DMS 273 treated with DMSO at 0.1 percent for 48 hours (cell line): Measurements from ENCODE around the gene SCN2A.
"Not testable (repeated sequence)": the region's sequence is repeated elsewhere in the genome, so short reads cannot be mapped to it uniquely, and the experiment has no call there.

Source experiments
- DNase-seq: peaks from one replicate; lab custom pipeline; 2025; lab: John Stamatoyannopoulos, UW

Gene SCN2A

DNA sequence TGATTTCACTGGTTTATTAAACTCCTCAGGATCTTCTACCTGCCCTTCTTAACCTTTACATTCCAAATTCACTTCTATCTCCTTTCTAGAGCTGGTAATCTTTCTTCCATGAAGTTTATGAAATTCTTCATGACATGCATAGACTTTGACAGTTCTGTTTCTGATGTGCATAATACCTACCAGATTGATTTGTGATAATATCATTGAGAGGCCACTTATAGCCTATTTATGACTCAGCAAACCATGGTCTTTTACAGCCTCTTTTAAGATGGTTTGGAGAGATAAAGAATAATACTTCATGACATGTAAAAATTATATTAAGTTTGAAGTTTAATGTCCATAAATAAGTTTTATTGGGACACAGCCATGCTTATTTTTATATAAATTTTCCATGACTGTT lies 14.0 kb downstream of the SCN2A start:
- DNase-seq, result no peak

DNA sequence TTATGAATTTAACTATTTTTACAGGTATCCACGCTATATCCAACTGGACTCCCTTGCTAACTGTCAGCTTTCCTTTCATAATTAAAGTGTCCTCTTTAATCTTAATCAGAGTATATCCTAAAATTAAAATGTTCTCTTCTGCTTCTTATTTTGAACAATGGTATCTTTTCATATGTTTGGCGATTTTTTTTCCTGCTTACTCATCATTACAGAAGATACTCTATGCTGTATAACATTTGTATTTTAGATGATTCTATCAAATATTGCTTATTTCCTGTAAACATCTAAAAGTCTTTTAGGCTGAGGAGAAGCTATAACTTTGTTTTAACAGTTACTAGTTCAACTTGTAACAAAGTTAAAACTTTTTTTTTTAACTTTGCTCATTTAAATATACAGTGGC lies 17.4 kb downstream of the SCN2A start:
- no peak for DNase-seq

DNA sequence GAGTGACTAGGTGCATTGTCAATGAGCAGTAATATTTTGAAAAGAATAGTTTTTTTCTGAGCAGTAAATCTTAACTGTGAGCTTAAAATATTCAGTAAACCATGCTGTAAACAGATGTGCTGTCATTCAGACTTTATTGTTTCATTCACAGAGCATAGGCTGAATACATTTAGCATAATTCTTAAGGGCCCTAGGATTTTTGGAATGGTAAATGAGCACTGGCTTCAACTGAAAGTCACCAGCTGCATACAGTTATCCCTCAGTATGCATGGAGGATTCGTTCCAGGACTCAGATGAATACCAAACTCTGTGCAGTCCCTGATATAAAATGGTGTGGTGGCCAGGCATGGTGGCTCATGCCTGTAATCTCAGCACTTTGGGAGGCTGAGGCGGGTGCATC lies 21.1 kb downstream of the SCN2A start:
- not testable (repeated sequence) for DNase-seq

DNA sequence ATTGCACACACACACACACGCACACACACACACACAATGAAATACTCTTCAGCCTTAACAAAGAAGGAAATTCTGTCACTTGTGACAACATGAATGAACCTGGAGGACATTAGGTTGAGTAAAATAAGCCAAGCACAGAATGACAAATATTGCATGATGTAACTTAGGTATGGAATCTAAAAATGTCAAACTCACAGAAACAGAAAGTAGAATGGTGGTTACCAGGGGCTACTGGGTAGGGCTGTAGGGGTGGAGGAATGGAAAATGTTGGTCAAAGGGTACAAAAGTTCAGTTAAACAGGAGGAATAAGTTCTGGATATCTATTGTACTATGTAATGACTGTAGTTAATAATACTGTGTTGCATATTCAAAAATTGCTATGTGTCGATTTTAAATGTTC lies 29.5 kb downstream of the SCN2A start:
- DNase-seq, result no peak

DNA sequence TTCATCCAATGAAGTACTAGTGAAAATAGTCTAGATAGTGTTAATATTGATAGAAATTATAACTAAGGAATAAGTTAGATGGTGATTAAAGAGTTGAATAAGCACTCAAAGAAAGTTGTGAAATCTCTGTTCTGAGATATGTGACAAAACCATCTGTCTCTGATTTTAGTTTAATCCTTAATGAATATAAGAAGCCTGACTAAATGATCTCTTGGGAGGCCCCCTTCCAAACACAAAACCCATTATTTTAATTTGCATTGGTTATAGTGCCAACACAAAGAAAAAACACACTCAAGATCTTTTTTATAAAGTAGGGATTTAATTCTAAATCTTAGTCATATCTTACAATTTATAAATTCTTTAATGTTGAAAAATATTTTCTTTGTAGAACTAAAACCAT lies 34.0 kb downstream of the SCN2A start:
- DNase-seq, result peak; percentile 13

DNA sequence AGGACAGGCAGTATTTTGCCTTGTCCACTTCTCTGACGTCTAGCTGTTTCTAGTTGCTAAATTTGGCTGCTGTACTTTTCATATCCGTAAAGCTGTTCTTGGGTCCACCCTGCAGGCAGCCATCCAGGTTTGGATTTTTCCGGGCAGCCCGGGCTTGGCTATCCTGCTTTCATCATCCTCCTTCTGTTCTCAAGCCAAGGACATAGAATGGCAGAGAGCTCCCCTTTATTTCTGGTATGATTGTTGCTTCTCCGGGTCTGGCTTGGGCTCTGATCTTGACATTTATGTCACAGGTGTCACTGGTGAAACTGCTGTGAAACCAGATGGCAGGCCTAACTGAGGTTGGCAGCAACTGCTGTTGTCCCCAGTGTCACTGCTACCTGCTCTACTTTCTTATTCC lies 35.5 kb downstream of the SCN2A start:
- DNase-seq, result peak; percentile 37

DNA sequence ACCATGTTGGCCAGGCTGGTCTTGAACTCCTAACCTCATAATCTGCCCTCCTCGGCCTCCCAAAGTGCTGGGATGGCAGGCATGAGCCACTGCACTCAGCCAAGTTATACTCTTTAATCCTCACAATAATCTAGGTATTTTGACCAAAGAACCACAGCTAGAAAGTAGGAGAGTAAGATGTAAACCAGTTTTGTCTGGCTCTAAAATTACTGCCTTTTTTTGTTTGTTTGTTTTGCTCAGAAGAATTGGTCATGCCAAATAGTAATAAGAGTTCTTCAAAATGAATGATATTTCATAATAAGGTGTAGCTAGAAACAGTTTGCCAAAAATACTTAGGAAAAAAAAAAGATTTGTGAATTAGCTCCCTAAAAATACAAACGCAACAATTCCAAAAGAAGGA lies 36.7 kb downstream of the SCN2A start:
- no peak for DNase-seq

DNA sequence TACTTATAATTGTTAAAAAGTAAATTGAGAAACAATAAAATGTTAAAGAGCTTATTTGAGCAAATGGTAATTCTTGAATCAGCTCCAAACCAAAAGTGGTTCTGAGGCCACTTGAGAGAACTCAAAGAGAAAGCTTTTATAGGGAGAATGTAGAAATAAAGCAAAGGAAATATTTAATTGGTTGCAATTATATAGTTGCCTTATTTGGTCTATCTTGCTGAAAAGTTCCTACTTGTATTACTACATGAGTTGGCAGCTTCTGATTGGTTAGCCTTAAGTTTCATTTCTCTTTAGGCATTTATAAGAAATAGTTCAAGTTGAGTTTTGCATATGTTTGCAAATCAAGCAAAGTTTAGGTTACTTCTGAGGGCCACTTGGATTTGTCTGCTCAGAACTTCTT lies 38.1 kb downstream of the SCN2A start:
- DNase-seq, result no peak

DNA sequence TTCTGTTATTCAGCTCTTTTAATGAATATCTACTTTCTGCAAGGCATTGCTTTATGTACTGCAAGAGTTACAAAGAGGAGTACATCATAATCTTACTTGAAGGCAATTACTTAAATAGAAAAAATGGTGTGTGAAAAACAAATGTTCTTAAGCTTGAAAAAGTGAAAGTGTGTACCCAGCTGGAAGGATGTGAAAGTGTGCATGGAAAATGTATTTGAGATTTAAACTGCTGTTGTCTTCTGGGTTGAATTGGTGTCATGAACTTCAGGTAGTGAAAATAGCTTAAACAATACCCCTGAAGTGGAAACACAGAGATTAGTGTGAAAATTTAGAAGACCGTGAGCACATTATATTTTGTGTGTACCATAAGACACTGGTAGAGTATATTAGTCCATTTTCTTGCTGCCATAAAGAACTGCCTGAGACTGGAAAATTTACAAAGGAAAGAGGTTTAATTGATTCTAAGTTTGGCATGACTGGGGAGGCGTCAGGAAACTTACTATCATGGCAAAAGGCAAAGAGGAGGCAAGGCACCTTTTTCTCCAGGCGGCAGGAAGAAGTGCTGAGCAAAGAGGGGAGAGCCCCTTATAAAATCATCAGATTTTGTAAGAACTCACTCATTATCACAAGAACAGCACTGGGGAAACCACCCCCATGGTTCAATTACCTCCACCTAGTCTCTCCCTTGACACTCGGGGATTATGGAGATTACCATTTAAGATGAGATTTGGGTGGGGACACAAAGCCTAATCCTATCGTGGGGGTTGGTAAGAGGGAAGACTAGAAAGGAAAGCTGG lies 38.8 kb downstream of the SCN2A start:
- DNase-seq, result no peak

DNA sequence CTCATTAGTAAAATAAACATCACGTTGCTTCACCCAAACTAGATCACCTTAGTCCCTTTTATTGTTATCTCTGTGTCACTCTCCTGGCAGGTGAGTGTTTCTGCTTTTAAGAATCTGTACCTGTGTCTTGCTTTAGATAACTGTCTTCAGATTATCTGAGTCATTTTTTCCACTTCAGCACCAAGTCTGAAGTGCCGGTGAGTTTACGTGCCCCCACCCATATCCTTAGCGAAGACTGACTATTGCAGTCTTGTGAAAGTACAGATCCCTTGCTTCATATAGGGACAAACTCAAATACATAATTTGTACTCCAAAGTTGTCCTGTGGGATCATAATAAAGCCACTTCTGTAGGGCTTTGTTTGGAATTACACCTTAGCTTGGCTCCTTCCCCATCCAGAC lies 41.1 kb downstream of the SCN2A start:
- DNase-seq, result no peak

DNA sequence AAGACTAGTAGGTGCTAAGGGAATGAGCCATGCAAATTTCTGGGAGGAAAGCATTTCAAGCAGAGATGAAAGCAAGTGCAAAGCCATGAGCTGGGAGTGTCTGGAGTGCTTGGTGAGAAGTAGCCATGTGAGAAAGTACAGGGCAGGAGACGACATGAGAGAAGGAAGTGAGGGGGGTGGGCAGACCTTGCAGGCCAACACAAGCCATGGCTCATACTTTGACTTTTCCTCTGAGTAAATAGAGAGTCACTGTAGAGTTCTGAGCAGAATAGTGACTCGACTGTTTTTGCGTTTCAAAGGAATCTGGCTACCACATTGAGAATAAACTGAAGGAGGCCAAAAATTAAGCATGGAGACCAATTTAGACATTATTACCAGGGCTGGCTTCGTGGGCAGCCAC lies 42.2 kb downstream of the SCN2A start:
- no peak for DNase-seq

DNA sequence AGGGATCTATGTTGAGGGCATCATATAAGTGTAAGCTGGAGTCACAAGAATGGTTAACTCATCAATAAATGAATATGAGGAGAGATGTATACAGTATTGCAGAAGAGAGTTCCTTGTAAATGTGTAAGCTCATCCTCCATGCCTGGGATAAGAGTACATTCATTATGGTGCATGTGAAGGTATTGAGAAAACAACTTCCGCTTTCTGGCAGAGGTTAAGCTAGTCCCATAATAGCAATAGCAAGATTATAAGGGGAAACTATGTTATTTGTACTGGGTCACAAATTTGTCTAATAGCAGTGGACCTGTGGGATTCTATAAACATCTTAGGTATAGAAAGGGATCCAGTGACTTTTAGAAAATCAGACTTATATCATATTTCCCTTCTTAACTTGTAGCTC lies 44.1 kb downstream of the SCN2A start:
- no peak for DNase-seq

DNA sequence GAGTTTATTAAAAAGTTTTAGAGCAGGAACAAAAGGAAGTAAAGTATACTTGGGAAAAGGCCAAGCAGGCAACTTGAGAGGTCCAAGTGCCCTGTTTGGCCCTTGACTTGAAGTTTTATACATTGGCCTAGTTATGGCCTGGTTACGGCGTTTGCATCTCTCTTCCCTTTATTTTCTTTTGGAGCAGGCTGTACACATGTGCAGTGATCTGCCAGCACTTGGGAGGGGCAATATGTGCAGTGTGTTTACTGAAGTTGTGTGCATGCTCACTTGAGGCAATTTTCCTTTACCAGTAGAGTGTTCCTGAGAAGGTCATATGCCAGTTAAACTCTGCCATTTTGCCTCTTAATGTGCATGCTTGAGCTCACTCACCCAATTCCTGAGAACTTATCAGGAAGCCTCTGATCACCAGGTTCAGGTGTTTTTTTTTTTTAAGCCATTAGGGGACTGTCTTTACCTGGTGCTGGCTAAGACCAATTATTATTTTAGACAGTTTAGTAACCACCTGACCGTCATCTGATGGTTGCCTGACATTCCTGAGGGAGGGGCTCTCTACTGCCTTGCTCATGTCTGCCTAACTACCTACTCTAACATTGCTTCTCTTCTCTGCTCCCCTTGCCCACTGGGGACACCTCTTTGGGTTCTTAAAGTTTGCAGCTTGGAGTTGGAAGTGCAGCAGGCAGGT lies 48.0 kb downstream of the SCN2A start:
- DNase-seq, result no peak

DNA sequence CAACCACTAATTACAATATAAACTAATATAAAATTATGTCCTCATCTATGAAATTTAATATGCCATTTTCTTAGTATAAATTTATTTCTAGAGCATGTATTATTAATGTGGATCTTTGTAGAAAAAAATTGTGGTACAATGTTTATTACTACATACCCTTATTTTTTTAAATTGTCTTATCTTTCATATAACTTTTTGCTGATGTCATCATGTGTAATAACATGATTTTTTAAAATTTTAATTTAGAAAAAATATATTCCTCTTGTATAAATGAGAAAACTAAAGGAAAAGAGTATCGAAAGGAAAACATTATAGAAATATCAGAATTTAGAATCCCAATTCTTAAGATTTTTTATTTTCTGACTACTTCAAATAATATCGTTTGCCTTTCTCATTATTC lies 49.9 kb downstream of the SCN2A start:
- no peak for DNase-seq

DNA sequence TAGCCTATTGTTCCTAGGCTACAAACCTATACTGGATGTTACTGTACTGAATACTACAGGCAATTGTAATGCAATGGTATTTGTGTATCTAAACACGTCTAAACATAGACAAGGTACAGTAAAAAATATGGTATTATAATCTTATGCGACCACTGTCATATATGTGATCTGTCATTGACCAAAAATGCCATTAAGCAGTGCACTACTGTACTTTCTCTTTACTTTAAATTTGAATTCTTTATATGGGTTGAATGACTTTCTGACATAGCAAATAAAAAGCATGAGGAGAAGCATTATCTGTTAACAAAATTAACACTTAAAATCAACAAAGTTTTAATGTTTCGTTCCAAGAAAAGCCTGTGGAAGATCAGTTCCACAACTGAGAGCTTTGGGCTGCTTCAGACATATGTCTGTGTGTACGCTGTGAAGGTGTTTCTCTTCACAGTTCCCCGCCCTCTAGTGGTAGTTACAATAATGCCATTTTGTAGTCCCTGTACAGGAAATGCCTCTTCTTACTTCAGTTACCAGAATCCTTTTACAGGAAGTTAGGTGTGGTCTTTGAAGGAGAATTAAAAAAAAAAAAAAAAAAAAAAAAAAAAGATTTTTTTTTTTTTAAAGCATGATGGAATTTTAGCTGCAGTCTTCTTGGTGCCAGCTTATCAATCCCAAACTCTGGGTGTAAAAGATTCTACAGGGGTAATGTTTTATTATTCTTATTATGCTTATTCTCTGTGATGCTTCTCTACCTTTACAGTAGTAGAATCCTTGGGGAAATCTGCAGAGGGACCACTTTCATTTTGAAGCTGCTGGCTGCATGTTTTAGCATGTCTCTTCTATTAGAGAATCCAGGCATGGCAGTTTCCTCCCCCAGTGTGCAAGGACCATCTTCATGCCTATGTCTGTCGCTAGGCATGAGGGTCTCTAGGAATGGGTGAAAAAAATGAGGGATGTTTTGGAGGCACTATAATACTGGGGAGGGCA lies 54.5 kb downstream of the SCN2A start:
- peak; percentile 83 for DNase-seq

DNA sequence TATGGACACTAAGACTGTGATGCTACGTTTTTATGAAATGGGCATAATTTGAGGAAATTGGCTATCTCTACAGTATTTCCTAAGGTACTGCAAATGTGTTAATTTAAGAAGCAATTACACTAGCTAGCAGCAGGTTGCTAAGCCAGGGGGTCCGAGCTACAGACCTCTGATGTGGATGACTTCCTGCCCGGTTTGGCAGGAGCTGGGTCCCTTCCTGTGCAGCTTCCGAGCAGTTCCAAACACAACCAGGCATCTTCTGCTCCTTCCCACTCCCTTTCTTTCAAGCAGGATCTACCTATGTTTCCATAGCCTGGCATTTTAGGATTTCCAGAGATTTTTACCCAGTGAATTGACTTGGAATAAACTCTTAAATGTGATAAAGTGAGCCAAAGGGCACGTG lies 55.7 kb downstream of the SCN2A start:
- DNase-seq, result no peak

DNA sequence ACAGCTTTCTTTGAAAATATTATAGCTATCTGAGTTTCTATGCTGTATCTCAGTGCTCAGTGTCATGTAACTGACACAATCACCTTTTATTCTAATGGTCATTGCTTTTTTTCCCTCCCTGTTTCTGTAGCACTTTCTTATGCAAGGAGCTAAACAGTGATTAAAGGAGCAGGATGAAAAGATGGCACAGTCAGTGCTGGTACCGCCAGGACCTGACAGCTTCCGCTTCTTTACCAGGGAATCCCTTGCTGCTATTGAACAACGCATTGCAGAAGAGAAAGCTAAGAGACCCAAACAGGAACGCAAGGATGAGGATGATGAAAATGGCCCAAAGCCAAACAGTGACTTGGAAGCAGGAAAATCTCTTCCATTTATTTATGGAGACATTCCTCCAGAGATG lies 56.4 kb downstream of the SCN2A start:
- DNase-seq, result no peak

DNA sequence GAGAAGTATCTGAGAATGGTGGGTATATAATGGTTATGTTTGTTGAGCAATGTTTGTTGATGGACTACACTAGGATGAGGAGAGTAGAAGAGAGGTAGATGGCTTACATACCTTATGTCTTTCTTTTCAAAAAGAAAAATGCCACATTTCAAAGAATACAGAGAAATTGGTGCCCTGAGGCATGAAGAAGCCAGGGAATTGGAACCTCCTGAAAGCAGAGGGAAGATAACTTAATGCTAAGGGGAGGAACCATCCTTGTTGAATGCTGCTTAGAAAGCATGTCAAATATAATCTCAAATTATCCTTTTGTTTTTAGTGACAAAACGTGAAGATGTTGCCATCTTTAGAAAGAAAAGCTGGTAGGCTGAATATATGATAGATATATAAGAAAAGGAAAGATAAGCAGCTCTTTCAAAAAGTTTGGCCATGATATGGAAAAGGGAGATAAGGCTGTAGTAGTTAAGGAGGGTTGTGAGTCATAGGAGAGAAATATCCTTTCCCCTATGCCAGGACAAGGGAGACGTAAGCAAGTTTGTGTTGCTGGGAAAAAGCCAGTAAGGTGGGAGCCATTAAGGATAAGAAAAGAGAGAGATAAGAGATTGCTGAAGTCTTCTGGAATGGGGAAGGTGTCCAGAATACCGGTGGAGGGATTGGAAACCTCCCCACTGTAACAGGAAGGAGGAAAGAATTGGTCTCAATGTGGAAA lies 66.3 kb downstream of the SCN2A start:
- DNase-seq, result no peak

DNA sequence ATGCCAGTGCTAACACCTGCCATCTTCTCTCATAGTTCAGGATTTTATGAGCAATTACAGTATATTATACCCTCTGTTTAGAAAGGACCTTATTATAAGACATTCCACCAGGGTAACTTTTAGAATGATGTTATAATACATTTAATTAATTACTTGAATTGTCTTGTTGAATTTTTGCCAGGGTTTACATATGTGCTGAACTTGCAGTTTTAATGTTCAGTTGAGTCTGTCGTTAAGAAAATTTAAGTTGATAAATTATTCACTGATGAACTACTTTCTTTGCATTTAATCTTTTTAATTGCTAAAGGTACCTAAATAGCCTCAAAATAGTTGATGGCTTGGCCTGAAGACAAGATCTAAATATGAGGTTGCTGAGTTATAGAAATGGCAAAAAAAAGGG lies 68.1 kb downstream of the SCN2A start:
- no peak for DNase-seq

DNA sequence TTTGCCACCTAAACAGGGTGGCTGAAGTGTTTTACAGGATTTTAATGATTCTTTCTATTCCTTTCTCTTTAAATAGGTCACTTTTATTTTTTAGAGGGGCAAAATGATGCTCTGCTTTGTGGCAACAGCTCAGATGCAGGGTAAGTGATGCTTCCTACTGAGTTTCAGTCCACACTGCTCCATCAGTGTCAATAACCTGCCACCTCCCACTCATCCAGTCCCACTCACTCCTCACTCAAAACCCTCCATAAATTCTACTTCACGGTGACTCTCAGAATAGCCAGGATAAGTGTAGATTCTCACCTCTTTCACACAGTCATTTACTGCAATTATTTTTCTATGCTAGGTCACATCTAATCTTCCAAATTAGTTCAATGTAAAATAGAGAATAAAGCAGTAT lies 72.7 kb downstream of the SCN2A start:
- no peak for DNase-seq

DNA sequence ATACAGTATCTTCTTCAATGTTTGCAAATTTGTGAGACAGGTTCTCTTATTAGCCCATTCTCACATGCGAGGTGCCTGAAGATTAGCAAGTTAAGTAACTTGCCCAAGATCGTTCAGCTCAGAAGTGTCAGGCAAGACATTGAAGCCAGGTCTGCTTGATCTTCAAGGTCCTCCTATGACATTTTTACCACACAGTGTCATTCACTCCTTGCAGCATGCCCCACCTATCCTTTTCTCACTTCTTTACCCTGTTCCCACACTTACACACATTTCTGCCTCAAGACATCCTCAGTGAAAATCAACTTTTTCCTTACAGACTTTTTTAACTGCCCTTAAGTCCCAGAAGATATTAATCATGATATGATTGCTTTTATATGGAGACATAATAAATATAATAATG lies 73.8 kb downstream of the SCN2A start:
- no peak for DNase-seq

DNA sequence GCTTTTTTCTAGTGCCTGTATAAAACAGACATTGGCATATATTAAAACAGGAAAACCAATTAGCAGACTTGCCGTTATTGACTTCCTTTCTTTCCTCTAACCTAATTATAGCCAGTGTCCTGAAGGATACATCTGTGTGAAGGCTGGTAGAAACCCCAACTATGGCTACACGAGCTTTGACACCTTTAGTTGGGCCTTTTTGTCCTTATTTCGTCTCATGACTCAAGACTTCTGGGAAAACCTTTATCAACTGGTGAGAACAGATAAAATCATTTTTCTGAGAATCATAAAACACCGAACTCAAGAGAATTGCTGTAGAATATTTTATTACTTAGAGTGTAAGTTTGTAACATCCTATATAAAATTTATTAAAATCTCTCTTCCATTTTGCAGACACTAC lies 74.3 kb downstream of the SCN2A start:
- no peak for DNase-seq
